Measurements from ENCODE around the gene PLPPR3. TPM values are rescaled to one million over a fixed set of nuclear protein-coding genes. Genes with fewer than 3 reads are reported as not detected.
A peak's percentile ranks its signal among the peaks of the same experiment; 100 is the strongest.

The PLPPR3 gene
- total and polyA plus RNA-seq, 2 donors (not counting 1 experiment from before 2014, with no cell fraction given): 0.19 to 2.5 TPM

- Histone ChIP-seq H3K27ac (ENCODE audit: insufficient read depth, low read length) (peak overlapping the region; percentile 86), H3K9me3 (ENCODE audit: control insufficient read depth, insufficient read depth, low read depth, low read length) (no peaks in the 10 kb centered on the region), H3K4me1 (ENCODE audit: control insufficient read depth, extremely low read depth, insufficient read depth, low read length) (peaks cover 29% of the 10 kb centered on the region), H3K27me3 (ENCODE audit: control insufficient read depth, insufficient read depth, low read length) (no peaks in the 10 kb centered on the region), H3K79me2 (ENCODE audit: control insufficient read depth, insufficient read depth, low read length) (peaks cover 64% of the 10 kb centered on the region), H3K4me2 (ENCODE audit: extremely low read depth, insufficient read depth, low read length) (peak overlapping the region; percentile 90), H4K20me1 (ENCODE audit: control insufficient read depth, extremely low read depth, insufficient read depth, low read length) (peaks cover 11% of the 10 kb centered on the region), H2AFZ (ENCODE audit: low read length) (no peak overlapping the region), H3K4me3 (replicated peaks in 1 of 4; ENCODE audit: control extremely low read depth in 1 of 4, insufficient read depth in 1 of 4, low read depth in 3 of 4, low read length in 4 of 4) (peak overlapping the region; percentile 71 to 96 (median 88)), H3K36me3 (ENCODE audit: control insufficient read depth, insufficient read depth, low read length) (peaks cover 27% of the 10 kb centered on the region), H3K9ac (ENCODE audit: insufficient read depth, low read length) (peak overlapping the region; percentile 79)
- TF ChIP-seq CTCF (conservative IDR thresholded peaks at IDR 0.05 in 1 of 2, IDR thresholded peaks at IDR 0.05 in 1 of 2; ENCODE audit: low read depth in 1 of 2, low read length in 2 of 2): peak; percentile 29 to 41
- no peak for TF ChIP-seq EZH2 (IDR thresholded peaks at IDR 0.05; ENCODE audit: low read length, missing control alignments)
- DNase-seq (ENCODE audit: low read depth in 2 of 2): peak; percentile 61 to 63
Observed at GRCh38 chr19:799076-799881, 22.5 kb downstream of the PLPPR3 start.

- Histone ChIP-seq H2AFZ (ENCODE audit: low read length) (no peak overlapping the region), H3K4me1 (ENCODE audit: control insufficient read depth, extremely low read depth, insufficient read depth, low read length) (peaks cover 29% of the 10 kb centered on the region), H3K4me3 (replicated peaks in 1 of 4; ENCODE audit: control extremely low read depth in 1 of 4, insufficient read depth in 1 of 4, low read depth in 3 of 4, low read length in 4 of 4) (peak overlapping the region; percentile 71 to 96 (median 88)), H3K9ac (ENCODE audit: insufficient read depth, low read length) (peak overlapping the region; percentile 79), H4K20me1 (ENCODE audit: control insufficient read depth, extremely low read depth, insufficient read depth, low read length) (peaks cover 11% of the 10 kb centered on the region), H3K9me3 (ENCODE audit: control insufficient read depth, insufficient read depth, low read depth, low read length) (no peaks in the 10 kb centered on the region), H3K79me2 (ENCODE audit: control insufficient read depth, insufficient read depth, low read length) (peaks cover 57% of the 10 kb centered on the region), H3K27me3 (ENCODE audit: control insufficient read depth, insufficient read depth, low read length) (no peaks in the 10 kb centered on the region), H3K36me3 (ENCODE audit: control insufficient read depth, insufficient read depth, low read length) (peaks cover 21% of the 10 kb centered on the region), H3K27ac (ENCODE audit: insufficient read depth, low read length) (peak overlapping the region; percentile 86), H3K4me2 (ENCODE audit: extremely low read depth, insufficient read depth, low read length) (peak overlapping the region; percentile 90)
- TF ChIP-seq EZH2 (IDR thresholded peaks at IDR 0.05; ENCODE audit: low read length, missing control alignments): no peak
- no peak for TF ChIP-seq CTCF (conservative IDR thresholded peaks at IDR 0.05 in 1 of 2, IDR thresholded peaks at IDR 0.05 in 1 of 2; ENCODE audit: low read depth in 1 of 2, low read length in 2 of 2)
- no peak for DNase-seq (ENCODE audit: low read depth in 2 of 2)
Observed at GRCh38 chr19:798415-799075, 23.2 kb downstream of the PLPPR3 start.
